GM19023 (cell line): Measurements from ENCODE around the gene SLC26A6.

Source experiments
- ATAC-seq: cut with Tn5 transposase; IDR thresholded peaks from one replicate; pipeline ENCODE4 v1.9.1; 2021; ENCODE audit warnings: mild to moderate bottlenecking, moderate library complexity; ENCODE audit not compliant: unreplicated experiment

The SLC26A6 gene

GRCh38 chr3:48661501-48662144 lies 26.4 kb upstream of the SLC26A6 start:
- no peak for ATAC-seq

GRCh38 chr3:48660800-48661400 lies 25.6 kb upstream of the SLC26A6 start:
- no peak for ATAC-seq

- no peak for ATAC-seq
These were observed 21.6 kb upstream of the SLC26A6 start for GRCh38 chr3:48656841-48657281.

- peak; percentile 62 for ATAC-seq
These were observed 21.0 kb upstream of the SLC26A6 start for GRCh38 chr3:48656061-48656840.

- ATAC-seq = no peak
These were observed 20.3 kb upstream of the SLC26A6 start for GRCh38 chr3:48655606-48656005.

GRCh38 chr3:48655063-48655462 lies 19.8 kb upstream of the SLC26A6 start:
- ATAC-seq = no peak

- ATAC-seq = no peak
These were observed 17.9 kb upstream of the SLC26A6 start for GRCh38 chr3:48652923-48653715.

GRCh38 chr3:48651771-48652170 lies 16.5 kb upstream of the SLC26A6 start:
- no peak for ATAC-seq

- no peak for ATAC-seq
These were observed 15.5 kb upstream of the SLC26A6 start for GRCh38 chr3:48650723-48651122.

- no peak for ATAC-seq
These were observed 13.1 kb upstream of the SLC26A6 start for GRCh38 chr3:48648188-48648850.

- ATAC-seq = no peak
These were observed 12.5 kb upstream of the SLC26A6 start for GRCh38 chr3:48647714-48648113.

- no peak for ATAC-seq
These were observed 9.9 kb upstream of the SLC26A6 start for GRCh38 chr3:48644898-48645760.

GRCh38 chr3:48642605-48643004 lies 7.3 kb upstream of the SLC26A6 start:
- ATAC-seq = no peak

GRCh38 chr3:48641396-48641795 lies 6.1 kb upstream of the SLC26A6 start:
- ATAC-seq = no peak

GRCh38 chr3:48639944-48640606 lies 4.8 kb upstream of the SLC26A6 start:
- no peak for ATAC-seq

- no peak for ATAC-seq
These were observed 2.0 kb upstream of the SLC26A6 start for GRCh38 chr3:48637305-48637704.

- ATAC-seq = no peak
These were observed 941 bp upstream of the SLC26A6 start for GRCh38 chr3:48636149-48636655.

GRCh38 chr3:48634661-48635221 lies 520 bp downstream of the SLC26A6 start:
- peak; percentile 14 for ATAC-seq

GRCh38 chr3:48633743-48634142 lies 1.5 kb downstream of the SLC26A6 start:
- ATAC-seq = no peak
